HG02943 (cell line): ENCODE data around the gene TRABD2B.

Experiments used
- ATAC-seq: cut with Tn5 transposase; IDR thresholded peaks from one replicate; pipeline ENCODE4 v1.9.1; 2021; ENCODE audit warnings: mild to moderate bottlenecking, low read depth, moderate library complexity; ENCODE audit not compliant: unreplicated experiment

Gene TRABD2B

GRCh38 chr1:47995306-47996050, 1.7 kb downstream of the TRABD2B start:
- ATAC-seq = no peak

- ATAC-seq = no peak
Measured at GRCh38 chr1:47993881-47994625, 3.1 kb downstream of the TRABD2B start.

GRCh38 chr1:47993416-47993740, 3.8 kb downstream of the TRABD2B start:
- no peak for ATAC-seq

GRCh38 chr1:47992720-47993415, 4.3 kb downstream of the TRABD2B start:
- ATAC-seq = no peak

- ATAC-seq = no peak
Measured at GRCh38 chr1:47991673-47992072, 5.5 kb downstream of the TRABD2B start.

DNA sequence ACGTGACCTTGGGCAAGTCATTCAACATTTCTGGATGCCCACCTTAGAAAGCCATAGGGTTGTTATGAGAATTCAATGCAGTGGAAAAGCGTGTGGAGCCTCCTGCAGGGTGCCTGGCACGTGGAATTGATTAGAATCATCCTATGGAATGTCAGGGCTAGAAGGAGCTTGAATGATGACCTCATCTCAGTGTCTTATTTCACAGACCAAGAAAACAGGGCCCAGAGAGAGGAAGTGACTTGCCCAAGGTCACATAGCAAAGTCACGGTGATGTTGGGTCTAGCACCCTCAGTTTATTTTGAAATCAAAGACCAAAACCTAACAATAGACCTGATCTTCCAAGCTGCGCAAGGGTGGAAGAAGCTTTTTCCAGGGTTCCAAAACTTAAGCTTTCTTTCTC, 6.0 kb downstream of the TRABD2B start:
- no peak for ATAC-seq

GRCh38 chr1:47990286-47990685, 6.9 kb downstream of the TRABD2B start:
- ATAC-seq = no peak

DNA sequence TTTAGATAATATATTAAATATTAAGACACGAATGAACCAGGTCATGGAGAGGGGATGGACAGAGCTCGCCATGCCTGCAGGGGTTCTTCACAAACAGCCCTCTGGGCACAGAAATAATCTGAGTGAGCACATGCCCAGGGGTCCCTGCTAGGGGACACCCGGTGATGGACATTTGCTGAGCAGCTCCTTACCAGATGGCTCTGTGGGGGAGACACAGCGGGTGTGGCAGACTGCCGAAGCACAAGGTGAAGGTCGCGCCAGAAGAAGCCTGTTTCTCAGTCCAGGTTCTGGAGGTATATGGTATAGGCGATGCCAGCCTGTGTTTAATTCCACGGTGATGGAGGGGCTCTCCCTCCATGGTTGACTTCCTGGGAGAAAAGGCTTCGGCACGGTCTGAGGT, 9.6 kb downstream of the TRABD2B start:
- no peak for ATAC-seq

GRCh38 chr1:47986761-47987200, 10.4 kb downstream of the TRABD2B start:
- no peak for ATAC-seq

DNA sequence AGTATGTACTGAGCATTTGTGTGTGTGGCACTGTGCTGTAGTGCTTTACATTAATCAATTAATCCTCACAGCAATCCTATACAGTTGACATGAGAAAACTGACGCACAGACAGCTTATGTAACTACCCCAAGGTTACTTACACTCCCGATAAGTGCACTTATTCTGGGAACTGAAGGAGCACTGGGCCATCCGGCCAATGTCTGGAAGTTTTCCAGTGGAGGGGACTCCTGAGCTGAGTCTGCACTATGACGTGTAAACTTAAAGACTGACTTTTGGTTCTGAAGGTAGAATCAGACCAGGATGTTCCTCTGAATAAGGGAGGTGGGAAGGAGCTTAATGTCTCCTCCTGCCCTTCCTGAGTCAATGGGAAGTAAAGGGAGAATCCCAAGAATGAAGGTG, 12.2 kb downstream of the TRABD2B start:
- no peak for ATAC-seq

GRCh38 chr1:47984175-47984789, 12.9 kb downstream of the TRABD2B start:
- no peak for ATAC-seq

GRCh38 chr1:47983691-47984090, 13.5 kb downstream of the TRABD2B start:
- ATAC-seq = no peak

DNA sequence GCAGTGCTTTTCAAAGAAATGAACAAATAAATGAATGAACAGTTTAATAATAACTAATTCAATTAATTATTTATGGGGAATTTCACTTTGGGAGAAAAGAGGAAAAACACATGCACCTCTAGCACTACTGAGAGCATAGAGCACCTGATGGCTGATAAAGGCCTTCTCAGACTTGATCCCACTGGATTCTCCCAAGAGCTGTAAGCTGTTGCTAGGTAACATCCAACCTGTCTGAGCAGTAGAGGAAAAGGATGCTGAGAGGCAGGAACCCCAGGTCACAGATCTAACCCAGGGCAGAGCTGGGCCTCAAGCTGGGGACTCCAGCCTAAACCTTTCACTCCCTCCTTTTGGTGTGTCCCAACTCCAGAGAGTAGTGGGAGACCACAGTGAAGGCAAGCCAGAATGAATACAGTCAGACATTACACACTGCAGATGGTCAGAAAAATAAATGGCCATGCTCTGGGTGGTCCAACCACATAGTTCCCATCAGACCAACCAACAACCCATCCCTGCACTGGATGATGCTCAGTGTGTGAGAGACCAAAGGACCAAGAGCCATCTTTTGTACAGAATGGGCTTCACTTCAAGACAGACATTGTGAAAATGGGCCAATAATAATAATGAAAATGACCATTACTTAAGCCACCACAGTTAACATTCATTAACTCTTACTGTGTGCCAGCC, 15.4 kb downstream of the TRABD2B start:
- ATAC-seq = no peak

DNA sequence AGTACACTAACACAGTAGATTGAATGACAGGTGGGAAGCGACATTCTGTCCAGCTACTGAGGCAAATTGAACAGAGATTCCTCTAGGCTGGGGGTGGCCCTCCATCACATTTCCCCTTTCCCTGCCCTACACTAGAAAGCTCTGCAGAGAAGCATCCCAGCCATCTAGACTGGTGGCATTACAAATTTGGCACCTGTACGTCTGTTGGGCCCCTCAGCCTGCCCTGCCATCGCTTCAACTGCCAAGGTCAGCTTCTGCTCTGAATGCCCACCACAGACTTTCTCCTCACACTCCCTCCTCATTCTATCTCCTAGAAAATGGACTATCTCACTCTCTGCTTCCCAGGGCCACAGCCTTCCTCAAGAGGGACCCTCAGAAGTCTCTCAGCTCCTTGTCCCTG, 16.7 kb downstream of the TRABD2B start:
- no peak for ATAC-seq

- no peak for ATAC-seq
Measured at GRCh38 chr1:47979724-47980123, 17.5 kb downstream of the TRABD2B start.

- ATAC-seq = no peak
Measured at GRCh38 chr1:47978486-47978885, 18.7 kb downstream of the TRABD2B start.

GRCh38 chr1:47976728-47977127, 20.5 kb downstream of the TRABD2B start:
- ATAC-seq = no peak

GRCh38 chr1:47976267-47976666, 20.9 kb downstream of the TRABD2B start:
- ATAC-seq = no peak

DNA sequence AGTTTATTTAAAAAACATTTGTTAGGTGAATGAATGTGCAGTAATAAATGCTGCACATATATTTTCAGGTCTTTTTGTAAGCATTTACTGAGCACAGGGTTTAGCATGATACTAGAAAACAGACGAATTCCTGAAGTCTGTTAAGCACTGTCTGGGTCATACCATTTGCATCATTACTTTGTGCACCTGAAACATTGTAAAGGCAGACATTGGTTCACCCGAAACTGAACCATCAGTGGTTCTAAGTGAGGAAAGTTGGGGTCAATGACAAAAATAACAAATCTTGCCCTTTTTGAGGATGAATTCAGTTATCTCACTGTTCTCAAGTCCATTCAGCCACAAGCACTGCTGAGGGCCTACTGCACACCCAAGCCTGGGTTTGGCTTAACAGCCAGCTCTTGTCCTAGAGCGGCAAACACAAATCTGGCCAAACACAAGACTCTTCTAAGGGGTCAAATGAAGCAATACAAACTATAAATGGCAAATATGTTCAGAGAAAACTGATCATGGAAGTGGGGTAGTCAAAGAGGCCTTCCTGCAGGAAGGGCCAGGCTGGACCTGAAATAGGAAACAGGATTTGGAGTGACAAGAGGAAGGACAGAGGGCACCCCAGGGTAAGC, 21.8 kb downstream of the TRABD2B start:
- no peak for ATAC-seq

DNA sequence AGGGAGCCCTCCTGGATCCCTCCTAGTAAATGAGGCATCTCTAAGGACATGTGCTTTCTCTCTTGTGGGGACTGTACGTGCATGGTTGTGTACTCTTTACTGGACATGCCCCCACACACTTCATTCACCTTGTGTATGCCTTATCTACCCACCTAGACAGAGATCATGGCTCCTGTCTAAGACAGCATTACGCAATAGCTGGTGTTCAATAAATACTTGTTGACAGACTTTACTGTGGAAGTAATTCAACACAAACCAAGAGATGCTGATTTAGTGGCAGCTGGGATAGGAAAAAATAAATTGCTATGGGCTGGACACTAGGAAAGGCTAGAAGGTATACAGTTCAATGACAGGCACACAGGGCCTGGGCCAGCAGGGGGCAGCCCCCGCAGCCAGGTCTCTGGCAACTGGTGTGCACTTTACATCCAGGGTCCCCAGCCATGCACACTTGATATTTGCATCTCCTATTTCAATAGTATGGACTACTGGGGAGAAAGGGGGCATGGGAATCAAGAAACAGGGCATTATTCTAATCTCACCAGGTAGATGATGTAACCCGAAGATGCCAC, 24.2 kb downstream of the TRABD2B start:
- ATAC-seq = no peak
